Osteocyte (in vitro differentiated cells): ENCODE data around the gene RNF114. TPM values are rescaled to one million over a fixed set of nuclear protein-coding genes. Genes with fewer than 3 reads are reported as not detected.
"Not testable (repeated sequence)": the region's sequence is repeated elsewhere in the genome, so short reads cannot be mapped to it uniquely, and the experiment has no call there.

Experiments used
- DNase-seq: peaks from one replicate; pipeline ENCODE4 v3.0.0; 2021; ENCODE audit warnings: mixed read lengths; ENCODE audit not compliant: unreplicated experiment; ENCODE audit errors: extremely low spot score
- H3K27ac Mint-ChIP-seq: one replicate; pipeline ENCODE4 v1.8.0; 2021; ENCODE audit warnings: mild to moderate bottlenecking, mixed read lengths; ENCODE audit not compliant: unreplicated experiment
- H3K27me3 Mint-ChIP-seq: one replicate; pipeline ENCODE4 v1.8.0; 2021; ENCODE audit warnings: mixed read lengths; ENCODE audit not compliant: unreplicated experiment
- H3K36me3 Mint-ChIP-seq: one replicate; pipeline ENCODE4 v1.8.0; 2021; ENCODE audit warnings: mixed read lengths; ENCODE audit not compliant: unreplicated experiment
- H3K4me1 Mint-ChIP-seq: one replicate; pipeline ENCODE4 v1.8.0; 2021; ENCODE audit warnings: mixed read lengths; ENCODE audit not compliant: unreplicated experiment
- H3K4me3 Mint-ChIP-seq: one replicate; pipeline ENCODE4 v1.8.0; 2021; ENCODE audit warnings: mild to moderate bottlenecking, moderate library complexity, mixed read lengths; ENCODE audit not compliant: unreplicated experiment
- H3K9me3 Mint-ChIP-seq: one replicate; pipeline ENCODE4 v1.8.0; 2021; ENCODE audit warnings: mixed read lengths; ENCODE audit not compliant: unreplicated experiment
- total RNA-seq: library from RNA; stranded (reverse); gene quantifications from 2 replicates; pipeline ENCODE4 v1.2.1, GENCODE V29; 2021
- TF ChIP-seq, protein P1 (sequence below): fragments of 200-600 bp; sonication (generic); IDR thresholded peaks from 2 replicates; pipeline ENCODE4 v1.5.0; 2021; ENCODE audit warnings: antibody characterized with exemption, mild to moderate bottlenecking, moderate library complexity

The RNF114 gene
- total RNA-seq, 1 donor from 2014 or later, result 64.9 TPM

DNA sequence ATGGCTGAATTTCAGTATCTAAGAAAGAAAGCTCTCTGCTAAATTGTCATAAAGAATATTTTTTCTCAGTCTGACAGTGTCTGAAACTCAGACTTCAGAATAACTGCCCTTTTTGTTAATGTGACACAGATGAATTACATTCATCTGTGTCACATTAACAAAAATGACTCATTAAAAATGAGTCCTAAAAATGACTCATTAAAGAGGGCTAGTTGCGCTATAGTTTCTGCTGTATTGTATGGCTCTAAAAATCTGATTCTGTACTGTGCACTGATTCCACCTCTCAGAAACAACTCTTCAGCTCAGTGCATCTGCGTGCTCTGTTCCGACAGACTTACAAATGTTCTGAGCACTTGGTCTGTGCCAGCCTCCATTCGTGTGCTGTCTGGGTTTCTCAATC, 15.0 kb downstream of the RNF114 start:
- Mint-ChIP-seq H3K27ac (peak overlapping the region; percentile 31), H3K36me3 (peaks cover 57% of the 10 kb centered on the region), H3K27me3 (no peaks in the 10 kb centered on the region), H3K4me3 (no peak overlapping the region), H3K9me3 (no peaks in the 10 kb centered on the region), H3K4me1 (peaks cover 33% of the 10 kb centered on the region)
- DNase-seq, result no peak
- TF ChIP-seq, protein P1, sequence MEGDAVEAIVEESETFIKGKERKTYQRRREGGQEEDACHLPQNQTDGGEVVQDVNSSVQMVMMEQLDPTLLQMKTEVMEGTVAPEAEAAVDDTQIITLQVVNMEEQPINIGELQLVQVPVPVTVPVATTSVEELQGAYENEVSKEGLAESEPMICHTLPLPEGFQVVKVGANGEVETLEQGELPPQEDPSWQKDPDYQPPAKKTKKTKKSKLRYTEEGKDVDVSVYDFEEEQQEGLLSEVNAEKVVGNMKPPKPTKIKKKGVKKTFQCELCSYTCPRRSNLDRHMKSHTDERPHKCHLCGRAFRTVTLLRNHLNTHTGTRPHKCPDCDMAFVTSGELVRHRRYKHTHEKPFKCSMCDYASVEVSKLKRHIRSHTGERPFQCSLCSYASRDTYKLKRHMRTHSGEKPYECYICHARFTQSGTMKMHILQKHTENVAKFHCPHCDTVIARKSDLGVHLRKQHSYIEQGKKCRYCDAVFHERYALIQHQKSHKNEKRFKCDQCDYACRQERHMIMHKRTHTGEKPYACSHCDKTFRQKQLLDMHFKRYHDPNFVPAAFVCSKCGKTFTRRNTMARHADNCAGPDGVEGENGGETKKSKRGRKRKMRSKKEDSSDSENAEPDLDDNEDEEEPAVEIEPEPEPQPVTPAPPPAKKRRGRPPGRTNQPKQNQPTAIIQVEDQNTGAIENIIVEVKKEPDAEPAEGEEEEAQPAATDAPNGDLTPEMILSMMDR, result no peak

DNA sequence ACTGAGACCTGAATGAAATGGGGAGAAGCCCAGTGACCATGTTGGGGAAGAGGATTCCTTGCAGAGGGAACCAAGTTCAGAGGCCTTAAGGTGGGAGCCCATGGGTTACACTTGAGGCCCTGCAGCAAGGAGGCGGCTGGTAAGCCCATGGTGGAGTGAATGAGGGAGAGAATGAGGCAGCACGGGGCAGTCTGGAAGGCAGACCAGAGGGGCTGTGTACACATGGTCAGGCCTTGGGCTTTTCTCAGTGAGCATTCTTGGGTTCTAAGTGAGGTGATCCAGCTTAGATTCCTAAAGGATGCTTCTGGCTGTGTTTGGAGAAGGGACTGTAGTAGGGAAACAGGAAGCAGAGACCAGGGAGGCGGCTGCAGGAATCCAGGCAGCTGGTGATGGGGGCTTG, 19.0 kb downstream of the RNF114 start:
- Mint-ChIP-seq H3K9me3 (no peaks in the 10 kb centered on the region), H3K27me3 (no peaks in the 10 kb centered on the region), H3K4me1 (peaks cover 11% of the 10 kb centered on the region), H3K36me3 (peaks cover 60% of the 10 kb centered on the region), H3K27ac (no peak overlapping the region), H3K4me3 (no peak overlapping the region)
- TF ChIP-seq, protein P1, result no peak
- no peak for DNase-seq

DNA sequence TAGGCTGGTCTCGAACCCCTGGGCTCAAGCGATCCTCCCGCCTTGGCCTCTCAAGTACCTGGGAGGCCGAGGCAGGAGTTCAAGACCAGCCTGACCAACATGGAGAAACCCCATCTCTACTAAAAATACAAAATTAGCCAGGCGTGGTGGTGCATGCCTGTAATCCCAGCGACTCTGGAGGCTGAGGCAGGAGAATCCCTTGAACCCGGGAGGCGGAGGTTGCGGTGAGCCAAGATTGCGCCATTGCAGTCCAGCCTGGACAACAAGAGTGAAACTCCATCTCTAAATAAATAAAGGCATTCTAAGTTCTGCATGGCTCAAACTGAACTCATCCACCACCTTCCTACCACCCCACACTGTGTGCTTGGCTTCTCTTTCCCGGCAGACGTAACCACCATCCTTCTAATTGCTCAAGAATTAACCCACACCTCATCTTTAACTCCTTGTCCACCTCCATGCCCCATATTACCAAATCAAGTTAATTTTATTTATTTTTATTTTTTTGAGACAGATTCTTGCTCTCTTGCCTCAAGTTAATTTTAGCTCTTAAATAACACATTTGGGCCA, 19.7 kb downstream of the RNF114 start:
- H3K27me3 Mint-ChIP-seq, H3K27ac Mint-ChIP-seq, H3K4me3 Mint-ChIP-seq, DNase-seq, H3K9me3 Mint-ChIP-seq, H3K4me1 Mint-ChIP-seq: not testable (repeated sequence)
- peaks cover 53% of the 10 kb centered on the region for H3K36me3 Mint-ChIP-seq

DNA sequence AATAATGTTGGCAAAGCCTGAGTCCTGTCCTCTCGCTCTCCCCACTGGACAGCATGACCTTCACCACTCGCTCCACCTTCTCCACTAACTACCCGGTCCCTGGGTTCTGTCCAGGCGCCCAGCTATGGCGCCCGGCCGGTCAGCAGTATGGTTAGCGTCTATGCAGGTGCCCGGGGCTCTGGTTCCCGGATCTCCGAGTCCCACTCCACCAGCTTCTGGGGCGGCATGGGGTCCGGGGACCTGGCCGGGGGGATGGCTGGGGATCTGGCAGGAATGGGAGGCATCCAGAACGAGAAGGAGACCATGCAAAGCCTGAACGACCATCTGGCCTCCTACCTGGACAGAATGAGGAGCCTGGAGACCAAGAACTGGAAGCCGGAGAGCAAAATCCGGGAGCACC, 20.5 kb downstream of the RNF114 start:
- Mint-ChIP-seq H3K27ac (no peak overlapping the region), H3K4me3 (no peak overlapping the region), H3K4me1 (no peaks in the 10 kb centered on the region), H3K36me3 (peaks cover 49% of the 10 kb centered on the region), H3K27me3 (no peaks in the 10 kb centered on the region), H3K9me3 (no peaks in the 10 kb centered on the region)
- TF ChIP-seq, protein P1, result no peak
- no peak for DNase-seq

DNA sequence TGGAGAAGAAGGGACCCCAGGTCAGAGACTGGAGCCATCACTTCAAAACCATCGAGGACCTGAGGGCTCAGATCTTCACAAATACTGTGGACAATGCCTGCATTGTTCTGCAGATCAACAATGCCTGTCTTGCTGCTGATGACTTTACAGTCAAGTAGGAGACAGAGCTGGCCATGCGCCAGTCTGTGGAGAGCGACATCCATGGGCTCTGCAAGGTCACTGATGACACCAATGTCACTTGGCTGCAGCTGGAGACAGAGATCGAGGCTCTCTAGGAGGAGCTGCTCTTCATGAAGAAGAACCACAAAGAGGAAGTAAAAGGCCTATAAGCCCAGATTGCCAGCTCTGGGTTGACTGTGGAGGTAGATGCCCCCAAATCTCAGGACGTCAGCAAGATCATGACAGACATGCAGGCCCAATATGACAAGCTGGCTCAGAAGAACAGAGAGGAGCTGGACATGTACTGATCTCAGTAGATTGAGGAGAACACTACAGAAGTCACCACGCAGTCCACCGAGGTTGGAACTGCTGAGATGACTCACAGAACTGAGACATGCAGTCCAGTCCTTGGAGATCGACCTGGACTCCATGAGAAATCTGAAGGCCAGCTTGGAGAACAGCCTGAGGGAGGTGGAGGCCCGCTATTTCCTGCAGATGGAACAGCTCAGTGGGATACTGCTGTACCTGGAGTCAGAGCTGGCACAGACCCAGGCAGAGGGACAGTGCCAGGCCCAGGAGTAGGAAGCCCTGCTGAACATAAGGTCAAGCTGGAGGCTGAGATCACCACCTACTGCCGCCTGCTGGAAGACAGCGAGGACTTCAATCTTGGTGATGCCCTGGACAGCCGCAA, 21.1 kb downstream of the RNF114 start:
- H3K36me3 Mint-ChIP-seq, result peaks cover 46% of the 10 kb centered on the region
- not testable (repeated sequence) for H3K27me3 Mint-ChIP-seq, DNase-seq, H3K4me1 Mint-ChIP-seq, H3K27ac Mint-ChIP-seq, H3K9me3 Mint-ChIP-seq, H3K4me3 Mint-ChIP-seq

DNA sequence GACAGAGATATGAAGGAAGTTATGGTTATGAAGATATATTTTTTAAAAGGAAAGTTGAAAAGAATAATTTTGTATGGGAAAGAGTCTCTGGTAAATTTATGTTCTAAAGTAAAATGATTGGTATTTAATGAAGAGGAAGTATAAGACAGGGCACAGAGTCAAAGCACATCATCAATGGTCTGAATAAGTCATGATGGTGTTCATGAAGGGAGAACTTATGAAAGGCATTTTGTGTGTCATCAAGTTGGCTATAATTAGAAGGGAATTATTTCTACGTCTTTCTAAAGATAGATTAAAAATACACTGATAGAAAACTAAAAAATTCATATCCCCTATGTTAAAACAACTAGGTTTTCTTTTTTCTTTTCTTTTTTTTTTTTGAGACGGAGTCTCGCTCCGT, 25.2 kb downstream of the RNF114 start:
- Mint-ChIP-seq H3K9me3 (no peaks in the 10 kb centered on the region), H3K36me3 (peaks cover 21% of the 10 kb centered on the region), H3K27me3 (no peaks in the 10 kb centered on the region), H3K4me3 (no peak overlapping the region), H3K27ac (no peak overlapping the region), H3K4me1 (no peaks in the 10 kb centered on the region)
- TF ChIP-seq, protein P1, result no peak
- no peak for DNase-seq
